ENCODE results near the gene SLC2A6. TPM values are rescaled to one million over a fixed set of nuclear protein-coding genes. Genes with fewer than 3 reads are reported as not detected.

SLC2A6 gene
- total and polyA plus RNA-seq, 2 of the 8 experiments (the other 6 are each of a cell fraction or from before 2014, with no cell fraction given): 16.6 to 17.8 TPM

DNA sequence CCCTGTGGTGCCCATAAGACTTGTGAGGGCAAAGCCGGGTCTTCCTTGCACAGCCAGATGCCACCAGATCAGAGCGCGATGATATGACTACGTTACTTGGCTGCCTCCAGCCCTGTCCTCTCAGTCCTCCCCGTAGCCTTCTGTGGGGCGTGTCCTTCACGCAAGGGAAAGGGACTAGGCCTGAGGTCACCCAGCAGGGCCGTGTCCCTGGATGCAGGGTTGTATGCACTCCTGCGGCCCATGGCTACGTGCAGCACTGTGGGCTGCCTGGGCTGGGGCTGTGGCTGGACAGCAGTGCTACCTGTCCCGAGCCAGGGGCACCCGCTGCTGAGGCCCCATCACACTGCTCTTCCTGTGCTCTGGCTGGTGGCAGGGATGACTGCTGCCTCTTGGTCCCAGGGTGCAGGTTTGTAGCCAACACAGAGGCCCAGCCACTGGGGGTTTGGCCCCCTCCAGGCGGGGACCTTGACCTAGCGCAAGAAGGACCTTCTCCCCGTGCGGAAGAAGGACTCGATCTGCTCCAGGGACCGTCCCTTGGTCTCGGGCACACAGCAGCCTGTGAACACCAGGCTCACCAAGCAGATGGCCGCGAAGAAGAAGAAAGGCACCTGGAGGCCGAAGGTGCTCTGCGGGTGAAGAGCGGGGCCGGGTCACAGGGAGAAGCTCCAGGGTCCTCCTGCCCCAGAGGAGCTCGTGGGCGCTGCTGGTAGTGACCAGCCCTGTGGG is 7.2 kb downstream of the SLC2A6 start:
- Histone ChIP-seq H3K9ac (replicated peaks in 1 of 4; ENCODE audit: extremely low read depth in 1 of 4, low read depth in 3 of 4, low read length in 3 of 4) (no peak overlapping the region), H4K20me1 (replicated peaks in 1 of 2; ENCODE audit: control insufficient read depth in 1 of 2, insufficient read depth in 2 of 2, low read length in 2 of 2) (peaks cover 4 to 29% of the 10 kb centered on the region in 2 experiments), H2BK15ac (ENCODE audit: low read length) (no peak overlapping the region), H3K23ac (ENCODE audit: insufficient read length) (no peak overlapping the region), H2BK20ac (ENCODE audit: low read length) (no peak overlapping the region), H3K27ac (ENCODE audit: low read depth, low read length) (no peak overlapping the region), H3K36me3 (ENCODE audit: control insufficient read depth in 2 of 4, insufficient read depth in 4 of 4, low read length in 3 of 4) (peaks cover 0 to 23% (median 6%) of the 10 kb centered on the region in 4 experiments; a peak in 5 of 8 replicates), H3K4me3 (ENCODE audit: extremely low read depth in 1 of 4, insufficient read depth in 2 of 4, low read depth in 3 of 4, low read length in 4 of 4) (no peak overlapping the region), H3K4me1 (replicated peaks in 1 of 4; ENCODE audit: control insufficient read depth in 3 of 4, insufficient read depth in 4 of 4, low read length in 3 of 4) (no peaks in the 10 kb centered on the region; a peak in 2 of 7 replicates), H3K23me2 (ENCODE audit: low read depth, low read length) (no peaks in the 10 kb centered on the region), H3K18ac (ENCODE audit: extremely low read depth, low read length) (no peak overlapping the region), H4K5ac (ENCODE audit: insufficient read length, low read depth, low read length) (no peak overlapping the region), H2BK12ac (ENCODE audit: low read depth, low read length) (no peak overlapping the region), H3K14ac (ENCODE audit: insufficient read length) (no peak overlapping the region), H4K8ac (ENCODE audit: extremely low read depth, insufficient read depth, low read length) (no peak overlapping the region), H2BK5ac (ENCODE audit: low read depth, low read length) (no peak overlapping the region; the same call in 1 of the 2 replicates), H3K79me1 (ENCODE audit: low read depth, low read length) (no peaks in the 10 kb centered on the region; the same call in none of the 2 replicates), H2AFZ (ENCODE audit: low read length) (no peak overlapping the region), H3K27me3 (replicated peaks in 1 of 4; ENCODE audit: control insufficient read depth in 3 of 4, extremely low read depth in 1 of 4, insufficient read depth in 3 of 4, low read length in 3 of 4) (no peaks in the 10 kb centered on the region), H2BK120ac (replicated peaks; ENCODE audit: low read depth, low read length) (no peak overlapping the region), H4K91ac (replicated peaks; ENCODE audit: insufficient read length, low read length) (no peak overlapping the region), H3K9me3 (ENCODE audit: insufficient read depth in 2 of 2, low read depth in 1 of 2, low read length in 1 of 2) (no peaks in the 10 kb centered on the region), H3K4me2 (ENCODE audit: insufficient read depth in 1 of 2, low read depth in 2 of 2, low read length in 2 of 2) (no peak overlapping the region), H3K4ac (replicated peaks; ENCODE audit: insufficient read length, low read depth, low read length) (no peak overlapping the region), H3K79me2 (ENCODE audit: control insufficient read depth in 1 of 2, insufficient read depth in 2 of 2, low read length in 2 of 2) (no peaks in the 10 kb centered on the region), H2AK5ac (ENCODE audit: low read depth, low read length) (no peak overlapping the region), H3K56ac (replicated peaks; ENCODE audit: insufficient read length, low read depth, low read length) (no peak overlapping the region)
- ChIA-PET POLR2A (ENCODE audit: partially characterized antibody) (interaction anchor here (0.6 to 1.3 kb wide), 6 partner anchors 9 to 85 kb away, joined by 3 to 6 read pairs (median 4); no protein-coding TSS in a partner anchor), CTCF (ENCODE audit: partially characterized antibody) (interaction anchor here (0.6 to 1.9 kb wide), 9 partner anchors 7 to 255 kb away, joined by 3 to 6 read pairs (median 4); partner anchors contain the start of gene SLC2A6)
- 90% methylated on average over 22 of the region's 27 CpGs; no CpG with 5 or more reads in 1 of the 2 experiments for WGBS, 2 experiments (ENCODE audit: extremely low coverage in 1 of 2, insufficient coverage in 1 of 2, insufficient read length in 1 of 2, insufficient replicate concordance in 2 of 2, low coverage in 1 of 2, low lambda C conversion rate in 2 of 2, missing lambda C conversion rate in 1 of 2)
- DNase-seq (ENCODE audit: low read depth in 1 of 2, low spot score in 2 of 2): no peak
- FAIRE-seq: no peak
- TF ChIP-seq SIX5 (IDR thresholded peaks at IDR 0.05; ENCODE audit: low read depth, low read length) (no peak), KDM1A (IDR thresholded peaks at IDR 0.05; ENCODE audit: borderline replicate concordance, low read length) (no peak), CTBP2 (IDR thresholded peaks at IDR 0.05; ENCODE audit: borderline replicate concordance, insufficient read depth, insufficient read length, low read length) (no peak), ZNF274 (IDR thresholded peaks at IDR 0.05; ENCODE audit: borderline replicate concordance, extremely low read depth, low read length) (no peak), PHF8 (conservative IDR thresholded peaks at IDR 0.05; ENCODE audit: low read depth, low read length) (no peak), HDAC6 (IDR thresholded peaks at IDR 0.05; ENCODE audit: low read depth, low read length) (no peak), EGR1 (IDR thresholded peaks at IDR 0.05; ENCODE audit: borderline replicate concordance, low read depth, low read length) (no peak), CHD2 (IDR thresholded peaks at IDR 0.05; ENCODE audit: low read length) (no peak), MAFK (IDR thresholded peaks at IDR 0.05; ENCODE audit: low read depth, low read length) (no peak), SP2 (IDR thresholded peaks at IDR 0.05; ENCODE audit: low read length) (no peak), EZH2 (IDR thresholded peaks at IDR 0.05; ENCODE audit: low read depth, low read length, severe bottlenecking) (no peak)
- TF ChIP-seq, protein P1, sequence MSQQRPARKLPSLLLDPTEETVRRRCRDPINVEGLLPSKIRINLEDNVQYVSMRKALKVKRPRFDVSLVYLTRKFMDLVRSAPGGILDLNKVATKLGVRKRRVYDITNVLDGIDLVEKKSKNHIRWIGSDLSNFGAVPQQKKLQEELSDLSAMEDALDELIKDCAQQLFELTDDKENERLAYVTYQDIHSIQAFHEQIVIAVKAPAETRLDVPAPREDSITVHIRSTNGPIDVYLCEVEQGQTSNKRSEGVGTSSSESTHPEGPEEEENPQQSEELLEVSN (IDR thresholded peaks at IDR 0.05): no peak
